Head of caudate nucleus (tissue), 42 donors: ENCODE data around the gene SLC19A1.

ENCODE experiments used
- DNase-seq, 42 donors: peaks; one replicate each; pipeline versions ENCODE4 v3.0.0 to v3.0.0-alpha.2; 2020 to 2021; ENCODE audit warnings: mixed read lengths in 7 of 42
- intact Hi-C: fragments of 100-400 bp; cut with DNase I; formaldehyde crosslinking; loops from one replicate; pipeline ENCODE4 v1.15.0; 2022

SLC19A1 gene

GRCh38 chr21:45490049-45490731 lies 52.0 kb downstream of the SLC19A1 start:
- DNase-seq, result no peak
- intact Hi-C loops, result no loop called here

GRCh38 chr21:45489722-45489982 lies 52.6 kb downstream of the SLC19A1 start:
- no peak for DNase-seq
- intact Hi-C loops, result no loop called here

- no peak for DNase-seq
- intact Hi-C loops, result no loop called here
Measured at GRCh38 chr21:45488931-45489721, 53.1 kb downstream of the SLC19A1 start.

- DNase-seq, result no peak
- intact Hi-C loops, result no loop called here
Measured at GRCh38 chr21:45487891-45488600, 54.2 kb downstream of the SLC19A1 start.

DNA sequence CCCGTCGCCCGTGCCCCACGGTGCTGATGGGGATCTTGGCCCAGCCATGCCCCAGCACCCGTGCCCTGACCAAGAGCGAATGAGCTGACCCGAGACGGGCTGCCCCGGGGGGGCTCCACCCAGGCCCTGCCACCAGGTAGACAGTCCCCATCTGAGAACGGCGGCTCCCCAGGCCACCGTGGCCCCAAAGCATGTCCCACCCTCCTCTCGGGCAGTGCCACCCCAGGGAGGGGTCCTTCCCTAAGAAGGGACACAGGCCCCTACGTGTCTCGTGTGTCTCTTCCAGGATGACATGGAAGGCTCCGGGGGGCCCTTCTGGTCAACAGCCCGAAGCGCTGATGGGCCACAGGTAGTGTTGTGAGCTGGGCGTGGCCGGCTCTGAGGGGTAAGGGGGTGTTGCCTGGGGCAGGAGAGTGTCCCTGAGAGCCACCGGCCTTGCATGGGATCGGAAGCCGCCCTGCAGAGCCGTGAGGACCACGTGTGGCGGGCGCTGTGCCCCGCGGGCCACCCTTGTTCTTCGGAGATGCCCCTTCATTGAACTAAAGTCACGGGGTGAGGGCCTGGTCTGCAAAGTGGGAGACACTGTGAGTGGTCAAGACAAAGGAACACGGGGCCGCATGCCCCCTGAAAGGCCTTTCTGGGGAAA lies 55.0 kb downstream of the SLC19A1 start:
- no peak for DNase-seq
- intact Hi-C loops, result no loop called here

DNA sequence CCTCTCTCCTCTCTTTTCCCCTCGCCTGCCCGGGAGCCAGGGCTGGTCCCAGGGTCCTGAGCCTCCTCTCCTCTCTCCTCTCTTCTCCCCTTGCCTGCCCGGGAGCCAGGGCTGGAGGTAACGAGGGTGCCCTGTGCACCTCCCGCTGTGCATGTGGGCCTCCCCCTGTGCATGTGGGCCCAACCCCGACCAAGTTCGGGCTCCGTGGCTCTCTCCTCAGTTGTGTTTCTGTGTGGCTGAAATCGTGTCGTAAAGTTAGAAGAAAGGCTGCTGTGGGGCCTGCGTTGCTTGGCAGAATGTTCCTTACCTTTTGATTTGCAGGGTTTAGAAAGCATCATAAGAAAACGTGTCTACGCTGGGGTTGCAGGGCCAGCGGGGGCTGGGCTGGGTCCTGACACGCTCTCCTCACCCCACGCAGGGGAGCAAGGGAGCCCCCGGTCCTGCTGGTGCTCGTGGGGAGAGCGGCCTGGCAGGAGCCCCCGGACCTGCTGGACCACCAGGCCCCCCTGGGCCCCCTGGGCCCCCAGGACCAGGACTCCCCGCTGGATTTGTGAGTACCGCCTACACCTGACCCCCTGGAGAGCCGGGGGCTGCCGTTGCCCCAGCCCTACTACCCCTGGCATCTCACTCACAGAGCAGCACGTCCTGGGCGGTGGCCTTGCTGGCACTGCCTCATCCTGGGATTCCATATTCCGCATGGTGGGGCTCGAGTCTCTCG lies 55.6 kb downstream of the SLC19A1 start:
- intact Hi-C loops, result no loop called here
- no peak for DNase-seq

- DNase-seq, result no peak
- intact Hi-C loops, result no loop called here
Measured at GRCh38 chr21:45485686-45486442, 56.4 kb downstream of the SLC19A1 start.

GRCh38 chr21:45484318-45484717 lies 57.9 kb downstream of the SLC19A1 start:
- intact Hi-C loops, result no loop called here
- no peak for DNase-seq

- DNase-seq, result peak in 5 of 42 donors; percentile 26 to 43 (median 40)
- intact Hi-C loops, result no loop called here
Measured at GRCh38 chr21:45482899-45483821, 59.1 kb downstream of the SLC19A1 start.

DNA sequence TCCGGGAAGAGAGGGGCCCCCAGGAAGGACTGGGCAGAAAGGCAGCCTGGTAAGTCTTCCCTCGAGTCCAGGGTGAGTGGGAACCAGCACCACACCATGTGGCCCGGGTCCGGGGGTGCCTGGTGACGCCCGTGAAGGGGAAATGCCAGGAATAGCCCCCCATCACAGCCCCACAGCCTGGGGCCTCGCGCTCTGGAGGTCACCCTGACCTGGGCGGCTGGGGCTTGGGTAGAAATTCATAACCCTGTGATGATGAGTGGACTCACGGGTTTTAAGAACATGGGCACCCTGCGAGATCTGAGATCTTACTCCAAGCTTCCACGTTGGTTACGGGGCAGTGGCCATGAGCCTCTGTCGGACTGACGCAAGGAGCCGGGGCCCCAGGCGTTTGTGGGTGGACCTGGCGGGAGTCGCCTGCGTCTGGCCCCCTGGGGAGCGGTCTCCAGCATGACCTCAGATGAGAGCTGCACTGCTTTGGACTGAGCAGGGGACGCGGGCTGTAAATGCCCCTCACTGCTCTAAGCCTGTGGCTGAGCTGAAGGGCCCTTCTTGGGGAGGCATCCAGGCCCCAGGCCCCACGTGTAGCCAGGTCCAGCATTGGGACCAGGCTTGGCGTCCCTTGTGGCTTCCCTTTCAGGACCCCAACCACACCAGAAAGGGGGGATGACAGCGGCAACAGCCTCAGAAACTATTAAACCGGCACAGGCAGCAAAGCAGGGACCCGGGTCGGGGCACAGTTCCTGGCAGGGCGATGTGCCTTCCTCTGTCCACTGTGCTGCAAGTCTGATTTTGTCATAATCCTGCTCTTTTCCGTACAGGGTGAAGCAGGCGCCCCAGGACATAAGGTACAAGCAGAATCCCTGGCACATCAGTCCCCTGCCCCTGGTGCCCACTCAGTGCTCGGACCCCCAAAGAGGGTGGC lies 60.0 kb downstream of the SLC19A1 start:
- no peak for DNase-seq
- intact Hi-C loops, result no loop called here

DNA sequence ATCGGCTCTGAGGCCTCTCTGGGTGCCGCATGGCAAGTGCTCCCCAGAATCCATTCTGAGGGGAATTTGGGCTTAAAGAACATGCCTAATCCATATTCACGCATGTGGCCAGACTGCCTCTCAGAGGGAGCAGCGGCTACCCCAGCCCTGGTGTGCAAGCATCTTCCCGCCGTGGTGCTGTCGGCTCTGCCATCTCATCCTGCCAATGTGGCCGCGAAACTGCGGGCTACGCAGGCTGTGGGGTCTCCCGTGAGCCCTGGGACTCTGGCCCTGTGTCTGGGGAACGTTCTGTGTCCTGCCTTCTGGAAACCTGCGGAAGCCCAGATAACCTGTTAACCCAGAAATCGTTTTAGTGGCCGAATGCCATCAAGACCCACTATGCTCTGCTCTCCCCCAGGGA lies 60.7 kb downstream of the SLC19A1 start:
- no peak for DNase-seq
- intact Hi-C loops, result no loop called here

- intact Hi-C loops, result no loop called here
- DNase-seq, result no peak
Measured at GRCh38 chr21:45480701-45481500, 61.3 kb downstream of the SLC19A1 start.

- intact Hi-C loops, result no loop called here
- DNase-seq, result no peak
Measured at GRCh38 chr21:45479691-45480675, 62.3 kb downstream of the SLC19A1 start.
